AG10803 (cell line): ENCODE data around the gene ARHGEF1.

Experiments
- DNase-seq: peaks from one replicate; pipeline ENCODE4 v3.0.0; 2010; ENCODE audit warnings: low read depth
- H3K4me3 ChIP-seq: 2 replicates; pipeline ENCODE4 v1.5.1; 2011; ENCODE audit warnings: mild to moderate bottlenecking, low read length, control low read depth
- TF ChIP-seq, protein P1 (sequence below): conservative IDR thresholded peaks from 2 replicates; pipeline ENCODE4 v1.5.1; 2011; ENCODE audit warnings: mild to moderate bottlenecking, low read length, control low read depth, inconsistent platforms

Gene ARHGEF1

DNA sequence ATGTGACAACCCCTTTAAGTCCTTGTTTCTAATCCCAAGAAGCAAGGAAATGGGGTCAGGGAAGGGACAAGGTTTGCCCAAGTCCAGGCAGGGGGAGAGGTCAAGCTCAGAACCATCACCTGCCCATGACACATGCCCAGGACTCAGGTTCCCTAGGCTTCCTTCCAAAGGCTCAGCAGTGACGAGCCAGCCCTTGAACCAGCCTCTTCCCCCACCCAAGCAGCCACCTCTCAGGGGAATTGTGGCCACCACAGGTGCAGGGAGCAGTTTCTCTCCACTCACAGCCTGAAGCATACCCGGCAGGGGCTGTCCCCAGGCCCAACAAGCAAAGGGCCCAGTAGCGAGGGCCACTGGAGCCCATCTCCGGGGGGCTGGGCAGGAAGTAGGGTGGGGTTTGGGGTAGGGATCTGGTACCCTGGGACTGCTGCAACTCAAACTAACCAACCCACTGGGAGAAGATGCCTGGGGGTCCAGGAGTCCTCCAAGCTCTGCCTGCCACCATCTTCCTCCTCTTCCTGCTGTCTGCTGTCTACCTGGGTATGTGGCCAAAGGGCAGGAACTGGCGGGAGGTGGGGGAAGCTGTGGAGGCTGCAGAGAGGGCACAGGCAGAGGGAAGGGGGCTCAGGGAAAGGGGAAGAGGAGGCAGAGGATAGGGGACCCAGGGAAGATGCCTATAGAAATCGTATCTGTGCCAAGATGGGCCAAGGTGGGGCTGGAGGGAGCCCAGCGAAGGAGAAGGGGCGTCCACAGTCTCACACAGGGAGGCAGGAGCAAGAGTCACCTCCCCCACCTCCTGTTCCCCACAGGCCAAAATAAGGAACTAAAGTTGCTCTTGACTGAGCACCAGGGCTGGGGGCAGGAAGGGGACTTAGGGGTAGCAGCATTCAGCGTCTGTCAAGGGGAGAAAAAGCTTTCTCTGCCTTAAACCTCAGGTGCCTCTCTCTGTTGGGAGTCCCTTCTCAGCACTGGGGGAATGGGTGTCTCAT is 5.8 kb upstream of the ARHGEF1 start, which contains the start of gene CD79A:
Gene CD79A, plus strand, starts transcription at position 433 of the 986 bp plus-strand sequence. Its CDS starts 26 bp downstream, at position 459.
- H3K4me3 ChIP-seq, result no peak within 1 kb of the TSS
- TF ChIP-seq, protein P1, sequence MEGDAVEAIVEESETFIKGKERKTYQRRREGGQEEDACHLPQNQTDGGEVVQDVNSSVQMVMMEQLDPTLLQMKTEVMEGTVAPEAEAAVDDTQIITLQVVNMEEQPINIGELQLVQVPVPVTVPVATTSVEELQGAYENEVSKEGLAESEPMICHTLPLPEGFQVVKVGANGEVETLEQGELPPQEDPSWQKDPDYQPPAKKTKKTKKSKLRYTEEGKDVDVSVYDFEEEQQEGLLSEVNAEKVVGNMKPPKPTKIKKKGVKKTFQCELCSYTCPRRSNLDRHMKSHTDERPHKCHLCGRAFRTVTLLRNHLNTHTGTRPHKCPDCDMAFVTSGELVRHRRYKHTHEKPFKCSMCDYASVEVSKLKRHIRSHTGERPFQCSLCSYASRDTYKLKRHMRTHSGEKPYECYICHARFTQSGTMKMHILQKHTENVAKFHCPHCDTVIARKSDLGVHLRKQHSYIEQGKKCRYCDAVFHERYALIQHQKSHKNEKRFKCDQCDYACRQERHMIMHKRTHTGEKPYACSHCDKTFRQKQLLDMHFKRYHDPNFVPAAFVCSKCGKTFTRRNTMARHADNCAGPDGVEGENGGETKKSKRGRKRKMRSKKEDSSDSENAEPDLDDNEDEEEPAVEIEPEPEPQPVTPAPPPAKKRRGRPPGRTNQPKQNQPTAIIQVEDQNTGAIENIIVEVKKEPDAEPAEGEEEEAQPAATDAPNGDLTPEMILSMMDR, result no peak
- DNase-seq, result no peak

DNA sequence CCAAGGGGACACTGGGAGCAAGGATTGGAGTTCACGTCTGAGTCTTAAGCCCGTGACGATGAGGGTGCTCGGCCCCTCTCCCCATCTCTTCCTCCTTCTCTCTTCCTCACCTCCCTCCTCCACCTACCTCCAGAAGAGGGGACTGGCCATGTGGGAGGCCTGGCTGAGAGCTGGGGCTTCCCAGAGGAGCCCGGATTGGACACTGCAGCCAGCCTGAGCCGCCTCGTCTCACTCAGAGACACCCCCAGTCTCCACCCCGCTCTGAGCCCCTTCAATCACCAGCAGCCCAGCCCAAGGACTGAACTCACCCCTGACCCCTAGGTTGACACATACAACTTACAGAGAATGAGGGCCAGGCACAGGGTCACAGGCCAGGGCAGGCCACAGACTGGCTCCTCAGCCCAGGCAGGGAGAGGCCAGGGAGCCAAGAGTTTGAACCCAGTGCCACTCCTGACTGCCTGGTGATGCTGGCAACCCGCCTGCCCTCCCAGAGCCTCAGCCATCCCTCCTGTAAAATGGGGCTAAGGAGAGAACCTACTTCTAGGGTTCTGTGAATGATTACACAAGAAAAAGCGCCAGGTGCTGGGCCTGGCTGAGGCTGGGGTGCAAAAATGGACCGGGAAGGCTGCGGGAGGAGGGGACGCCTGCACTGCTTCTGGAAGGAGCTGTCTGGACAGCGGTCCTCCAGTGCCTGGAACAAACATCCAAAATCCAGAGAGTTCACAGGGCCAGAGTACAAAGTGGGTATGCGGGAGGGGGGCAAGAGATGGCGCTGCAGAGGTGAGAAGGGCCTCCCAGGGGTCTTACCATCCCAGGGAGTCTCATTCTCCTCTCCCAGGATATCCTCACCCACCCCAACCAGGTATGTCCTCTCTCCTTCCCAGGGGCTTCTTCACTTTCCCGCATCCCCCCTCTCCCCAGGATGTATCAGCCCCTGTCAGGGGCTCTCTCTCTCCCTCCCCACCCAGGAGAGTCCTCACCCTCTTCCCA is 4.8 kb upstream of the ARHGEF1 start:
- TF ChIP-seq, protein P1, result no peak
- no peak overlapping the region for H3K4me3 ChIP-seq
- no peak for DNase-seq

DNA sequence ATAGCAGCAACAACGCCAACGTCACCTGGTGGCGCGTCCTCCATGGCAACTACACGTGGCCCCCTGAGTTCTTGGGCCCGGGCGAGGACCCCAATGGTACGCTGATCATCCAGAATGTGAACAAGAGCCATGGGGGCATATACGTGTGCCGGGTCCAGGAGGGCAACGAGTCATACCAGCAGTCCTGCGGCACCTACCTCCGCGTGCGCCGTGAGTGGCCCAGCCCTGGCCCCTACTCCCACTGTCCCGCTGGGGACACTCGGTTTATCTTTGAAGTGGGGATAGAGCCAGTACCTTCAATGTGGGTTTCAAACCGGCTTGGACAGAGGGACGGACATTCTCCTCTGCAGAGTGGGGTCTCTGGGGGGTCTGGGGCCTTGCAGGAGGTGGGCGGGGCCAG is 3.9 kb upstream of the ARHGEF1 start:
- TF ChIP-seq, protein P1, result no peak
- no peak for DNase-seq
- H3K4me3 ChIP-seq, result no peak overlapping the region

DNA sequence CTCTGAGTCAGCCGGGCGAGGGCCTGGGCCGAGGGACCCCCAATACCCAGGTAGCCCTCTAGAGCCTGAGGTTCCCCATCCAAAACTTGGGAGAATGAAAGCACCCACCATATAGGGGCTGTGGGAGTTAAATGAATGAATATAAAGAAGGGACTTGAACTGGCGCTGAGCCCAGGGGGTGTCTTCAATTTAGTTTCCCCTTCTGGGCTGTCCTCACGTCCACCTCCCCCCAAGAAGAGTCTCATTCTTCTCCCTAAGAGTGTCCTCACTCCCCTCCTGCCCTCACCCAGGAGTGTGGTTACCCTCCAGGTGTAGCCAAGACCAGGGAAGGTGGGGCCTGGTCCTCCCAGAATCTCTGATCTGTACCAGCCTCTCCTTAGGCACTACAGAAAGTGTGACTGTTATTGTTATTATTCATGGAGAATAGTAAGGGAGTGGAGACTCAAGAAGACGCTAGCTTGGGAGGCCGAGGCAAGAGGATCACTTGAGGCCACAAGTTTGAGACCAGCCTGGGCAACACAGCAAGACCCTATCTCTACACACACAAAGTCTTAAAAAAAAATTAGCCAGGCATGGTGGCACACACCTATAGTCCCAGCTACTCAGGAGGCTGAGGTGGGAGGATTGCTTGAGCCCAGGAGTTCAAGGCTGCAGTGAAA is 3.2 kb upstream of the ARHGEF1 start:
- TF ChIP-seq, protein P1, result no peak
- no peak overlapping the region for H3K4me3 ChIP-seq
- DNase-seq, result no peak

DNA sequence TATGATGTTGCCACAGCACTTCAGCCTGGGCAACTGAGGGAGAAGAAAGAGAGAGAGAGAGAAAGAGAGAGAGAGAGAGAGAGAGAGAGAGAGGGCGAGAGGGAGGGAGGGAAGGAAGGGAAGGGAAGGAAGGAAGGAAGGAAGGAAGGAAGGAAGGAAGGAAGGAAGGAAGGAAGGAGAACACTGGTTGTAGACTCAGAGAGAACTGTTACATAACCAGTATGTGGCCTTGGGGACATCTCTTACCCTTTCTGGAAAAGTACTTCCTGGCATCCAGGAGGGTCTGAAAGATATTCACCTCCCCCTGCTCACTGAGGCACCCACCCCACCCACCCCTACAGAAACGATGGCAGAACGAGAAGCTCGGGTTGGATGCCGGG is 2.7 kb upstream of the ARHGEF1 start:
- H3K4me3 ChIP-seq, result no peak overlapping the region
- no peak for DNase-seq
- TF ChIP-seq, protein P1, result no peak

DNA sequence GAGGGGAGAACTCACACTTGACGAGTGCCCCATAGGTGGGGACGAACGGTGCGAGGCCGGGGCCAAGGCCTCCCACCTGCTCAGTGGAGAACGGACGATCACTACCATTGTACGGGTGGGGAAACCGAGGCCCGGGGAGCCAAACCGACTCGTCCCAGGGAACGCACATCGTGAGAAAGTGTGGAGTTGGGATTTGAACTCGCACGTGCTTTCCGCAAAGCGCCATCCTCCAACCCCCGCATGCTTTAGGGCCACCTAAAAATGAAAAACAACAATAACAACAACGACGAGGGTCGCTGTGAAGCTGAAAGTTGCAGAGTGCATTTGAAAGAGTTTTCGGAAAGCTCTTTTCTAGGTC is 458 bp downstream of the ARHGEF1 start:
- H3K4me3 ChIP-seq, result peak overlapping the region; percentile 97
- TF ChIP-seq, protein P1, result no peak
- no peak for DNase-seq
